ENCODE results near the gene BBX.

GRCh38 chr3:107739227-107739626 is 216.5 kb downstream of the BBX start:
- TF ChIP-seq CTCF (IDR thresholded peaks at IDR 0.05; ENCODE audit: insufficient read depth, low read length) (no peak), REST (IDR thresholded peaks at IDR 0.05; ENCODE audit: insufficient replicate concordance, low read depth) (no peak), GABPA (IDR thresholded peaks at IDR 0.05; ENCODE audit: low read depth) (no peak), POLR2AphosphoS5 (IDR thresholded peaks at IDR 0.05; ENCODE audit: low read depth) (no peak), SPI1 (IDR thresholded peaks at IDR 0.05; ENCODE audit: borderline replicate concordance, low read depth) (no peak)
